ENCODE measurements around the gene OSBPL3. TPM values are rescaled to one million over a fixed set of nuclear protein-coding genes. Genes with fewer than 3 reads are reported as not detected.

OSBPL3 gene
- total RNA-seq, 1 donor from 2014 or later: 35.2 TPM

- TF ChIP-seq, protein P1, sequence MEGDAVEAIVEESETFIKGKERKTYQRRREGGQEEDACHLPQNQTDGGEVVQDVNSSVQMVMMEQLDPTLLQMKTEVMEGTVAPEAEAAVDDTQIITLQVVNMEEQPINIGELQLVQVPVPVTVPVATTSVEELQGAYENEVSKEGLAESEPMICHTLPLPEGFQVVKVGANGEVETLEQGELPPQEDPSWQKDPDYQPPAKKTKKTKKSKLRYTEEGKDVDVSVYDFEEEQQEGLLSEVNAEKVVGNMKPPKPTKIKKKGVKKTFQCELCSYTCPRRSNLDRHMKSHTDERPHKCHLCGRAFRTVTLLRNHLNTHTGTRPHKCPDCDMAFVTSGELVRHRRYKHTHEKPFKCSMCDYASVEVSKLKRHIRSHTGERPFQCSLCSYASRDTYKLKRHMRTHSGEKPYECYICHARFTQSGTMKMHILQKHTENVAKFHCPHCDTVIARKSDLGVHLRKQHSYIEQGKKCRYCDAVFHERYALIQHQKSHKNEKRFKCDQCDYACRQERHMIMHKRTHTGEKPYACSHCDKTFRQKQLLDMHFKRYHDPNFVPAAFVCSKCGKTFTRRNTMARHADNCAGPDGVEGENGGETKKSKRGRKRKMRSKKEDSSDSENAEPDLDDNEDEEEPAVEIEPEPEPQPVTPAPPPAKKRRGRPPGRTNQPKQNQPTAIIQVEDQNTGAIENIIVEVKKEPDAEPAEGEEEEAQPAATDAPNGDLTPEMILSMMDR (IDR thresholded peaks at IDR 0.05; ENCODE audit: insufficient read depth, low read length, poor library complexity, severe bottlenecking): no peak
- Histone ChIP-seq H3K36me3 (ENCODE audit: control insufficient read depth, insufficient read depth, low read length) (peaks cover 2% of the 10 kb centered on the region), H3K4me3 (ENCODE audit: low read depth, low read length) (no peak overlapping the region), H3K27me3 (ENCODE audit: control insufficient read depth, insufficient read depth, low read length) (no peaks in the 10 kb centered on the region)
- DNase-seq (ENCODE audit: low read depth): no peak
Observed at GRCh38 chr7:24843821-24844434, 136.1 kb downstream of the OSBPL3 start.

- Histone ChIP-seq H3K36me3 (ENCODE audit: control insufficient read depth, insufficient read depth, low read length) (no peaks in the 10 kb centered on the region), H3K4me3 (ENCODE audit: low read depth, low read length) (no peak overlapping the region), H3K27me3 (ENCODE audit: control insufficient read depth, insufficient read depth, low read length) (no peaks in the 10 kb centered on the region)
- DNase-seq (ENCODE audit: low read depth): peak; percentile 69
- TF ChIP-seq, protein P1 (IDR thresholded peaks at IDR 0.05; ENCODE audit: insufficient read depth, low read length, poor library complexity, severe bottlenecking): no peak
Observed at GRCh38 chr7:24842449-24843241, 137.3 kb downstream of the OSBPL3 start.

- TF ChIP-seq, protein P1 (IDR thresholded peaks at IDR 0.05; ENCODE audit: insufficient read depth, low read length, poor library complexity, severe bottlenecking): no peak
- Histone ChIP-seq H3K4me3 (ENCODE audit: low read depth, low read length) (no peak overlapping the region), H3K27me3 (ENCODE audit: control insufficient read depth, insufficient read depth, low read length) (no peaks in the 10 kb centered on the region), H3K36me3 (ENCODE audit: control insufficient read depth, insufficient read depth, low read length) (no peaks in the 10 kb centered on the region)
- DNase-seq (ENCODE audit: low read depth): no peak
Observed at GRCh38 chr7:24842029-24842428, 137.9 kb downstream of the OSBPL3 start.

- Histone ChIP-seq H3K27me3 (ENCODE audit: control insufficient read depth, insufficient read depth, low read length) (no peaks in the 10 kb centered on the region), H3K36me3 (ENCODE audit: control insufficient read depth, insufficient read depth, low read length) (no peaks in the 10 kb centered on the region), H3K4me3 (ENCODE audit: low read depth, low read length) (no peak overlapping the region)
- no peak for DNase-seq (ENCODE audit: low read depth)
- TF ChIP-seq, protein P1 (IDR thresholded peaks at IDR 0.05; ENCODE audit: insufficient read depth, low read length, poor library complexity, severe bottlenecking): no peak
Observed at GRCh38 chr7:24840563-24840962, 139.4 kb downstream of the OSBPL3 start.

- no peak for DNase-seq (ENCODE audit: low read depth)
- Histone ChIP-seq H3K4me3 (ENCODE audit: low read depth, low read length) (no peak overlapping the region), H3K27me3 (ENCODE audit: control insufficient read depth, insufficient read depth, low read length) (no peaks in the 10 kb centered on the region), H3K36me3 (ENCODE audit: control insufficient read depth, insufficient read depth, low read length) (peaks cover 1% of the 10 kb centered on the region)
- TF ChIP-seq, protein P1 (IDR thresholded peaks at IDR 0.05; ENCODE audit: insufficient read depth, low read length, poor library complexity, severe bottlenecking): no peak
Observed at GRCh38 chr7:24836084-24836483, 143.9 kb downstream of the OSBPL3 start.
